Astrocyte (in vitro differentiated cells and primary cell): Measurements from ENCODE around the gene EPB41L1.

Source experiments
- EZH2 ChIP-seq: IDR thresholded peaks from 2 replicates; pipeline ENCODE4 v1.6.1; 2012; ENCODE audit warnings: mild to moderate bottlenecking, low read length, inconsistent platforms; ENCODE audit not compliant: insufficient read depth
- TF ChIP-seq, protein P1 (sequence below): IDR thresholded peaks from 2 replicates; pipeline ENCODE4 v1.5.1; 2011; ENCODE audit warnings: low read depth, mild to moderate bottlenecking, inconsistent platforms, low read length, moderate library complexity; ENCODE audit not compliant: insufficient read depth

DNA sequence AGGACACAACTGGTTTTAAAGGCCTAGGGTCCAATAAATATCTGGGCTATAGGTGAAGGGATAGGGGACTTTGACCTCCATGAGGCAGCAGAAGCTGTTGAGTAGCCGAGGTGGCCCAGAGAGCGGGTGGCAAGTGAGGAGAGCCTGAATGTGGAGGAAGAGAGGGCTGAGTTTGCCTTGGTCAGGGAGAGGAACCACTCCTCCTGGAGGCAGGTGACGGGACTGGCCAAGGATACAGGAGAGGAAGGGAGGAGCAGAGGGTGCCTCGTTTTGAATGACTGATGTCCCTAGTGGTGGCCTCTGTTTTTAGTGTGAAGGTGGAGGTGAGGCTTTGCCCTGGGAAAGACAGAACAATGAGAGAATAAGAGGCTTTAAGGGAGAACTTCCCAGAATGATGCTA, 62.7 kb downstream of the EPB41L1 start:
- TF ChIP-seq, protein P1, sequence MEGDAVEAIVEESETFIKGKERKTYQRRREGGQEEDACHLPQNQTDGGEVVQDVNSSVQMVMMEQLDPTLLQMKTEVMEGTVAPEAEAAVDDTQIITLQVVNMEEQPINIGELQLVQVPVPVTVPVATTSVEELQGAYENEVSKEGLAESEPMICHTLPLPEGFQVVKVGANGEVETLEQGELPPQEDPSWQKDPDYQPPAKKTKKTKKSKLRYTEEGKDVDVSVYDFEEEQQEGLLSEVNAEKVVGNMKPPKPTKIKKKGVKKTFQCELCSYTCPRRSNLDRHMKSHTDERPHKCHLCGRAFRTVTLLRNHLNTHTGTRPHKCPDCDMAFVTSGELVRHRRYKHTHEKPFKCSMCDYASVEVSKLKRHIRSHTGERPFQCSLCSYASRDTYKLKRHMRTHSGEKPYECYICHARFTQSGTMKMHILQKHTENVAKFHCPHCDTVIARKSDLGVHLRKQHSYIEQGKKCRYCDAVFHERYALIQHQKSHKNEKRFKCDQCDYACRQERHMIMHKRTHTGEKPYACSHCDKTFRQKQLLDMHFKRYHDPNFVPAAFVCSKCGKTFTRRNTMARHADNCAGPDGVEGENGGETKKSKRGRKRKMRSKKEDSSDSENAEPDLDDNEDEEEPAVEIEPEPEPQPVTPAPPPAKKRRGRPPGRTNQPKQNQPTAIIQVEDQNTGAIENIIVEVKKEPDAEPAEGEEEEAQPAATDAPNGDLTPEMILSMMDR: no peak
- no peak for TF ChIP-seq EZH2
